DMS 273 treated with DMSO at 0.1 percent for 48 hours (cell line): ENCODE results near the gene CDC6.

Experiments used
- DNase-seq: peaks from one replicate; lab custom pipeline; 2025; lab: John Stamatoyannopoulos, UW

CDC6 gene

GRCh38 chr17:40323391-40324381 is 36.0 kb downstream of the CDC6 start:
- no peak for DNase-seq

GRCh38 chr17:40325156-40326013 is 37.7 kb downstream of the CDC6 start:
- no peak for DNase-seq

- no peak for DNase-seq
Measured at GRCh38 chr17:40326014-40326831, 38.5 kb downstream of the CDC6 start.

- DNase-seq = no peak
Measured at GRCh38 chr17:40326832-40327199, 39.1 kb downstream of the CDC6 start.

GRCh38 chr17:40327244-40327729 is 39.6 kb downstream of the CDC6 start:
- DNase-seq = no peak

- DNase-seq = no peak
Measured at GRCh38 chr17:40327735-40328385, 40.2 kb downstream of the CDC6 start.

GRCh38 chr17:40328386-40328766 is 40.7 kb downstream of the CDC6 start:
- DNase-seq = no peak

GRCh38 chr17:40329839-40330794 is 42.4 kb downstream of the CDC6 start:
- DNase-seq = no peak

- DNase-seq = no peak
Measured at GRCh38 chr17:40330850-40331470, 43.3 kb downstream of the CDC6 start.

GRCh38 chr17:40331743-40332641 is 44.3 kb downstream of the CDC6 start:
- DNase-seq = no peak

GRCh38 chr17:40333781-40334448 is 46.2 kb downstream of the CDC6 start:
- DNase-seq = no peak

GRCh38 chr17:40335620-40336019 is 47.9 kb downstream of the CDC6 start:
- no peak for DNase-seq

GRCh38 chr17:40337351-40337750 is 49.7 kb downstream of the CDC6 start:
- DNase-seq = no peak

GRCh38 chr17:40338058-40338457 is 50.4 kb downstream of the CDC6 start:
- no peak for DNase-seq

- DNase-seq = no peak
Measured at GRCh38 chr17:40338941-40339649, 51.4 kb downstream of the CDC6 start.

- DNase-seq = no peak
Measured at GRCh38 chr17:40340327-40340726, 52.6 kb downstream of the CDC6 start.
